GM12892 (cell line): ENCODE data around the gene CYP1A2.

Experiments
- POLR2A ChIP-seq: IDR thresholded peaks from 2 replicates; pipeline ENCODE4 v1.6.1; 2011; ENCODE audit warnings: low read depth, low read length, control low read depth
- POLR2AphosphoS5 ChIP-seq: IDR thresholded peaks from 2 replicates; pipeline ENCODE4 v1.6.1; 2011; ENCODE audit warnings: low read depth, low read length, control low read depth
- TAF1 ChIP-seq: IDR thresholded peaks from 2 replicates; pipeline ENCODE4 v1.6.1; 2011; ENCODE audit warnings: low read depth, mild to moderate bottlenecking, control low read depth, low read length, borderline replicate concordance

GRCh38 chr15:74802290-74802689 lies 53.6 kb downstream of the CYP1A2 start:
- no peak for TF ChIP-seq TAF1
- no peak for TF ChIP-seq POLR2AphosphoS5
- TF ChIP-seq POLR2A, result no peak
